ENCODE measurements around the gene C17orf113.

C17orf113 gene

DNA sequence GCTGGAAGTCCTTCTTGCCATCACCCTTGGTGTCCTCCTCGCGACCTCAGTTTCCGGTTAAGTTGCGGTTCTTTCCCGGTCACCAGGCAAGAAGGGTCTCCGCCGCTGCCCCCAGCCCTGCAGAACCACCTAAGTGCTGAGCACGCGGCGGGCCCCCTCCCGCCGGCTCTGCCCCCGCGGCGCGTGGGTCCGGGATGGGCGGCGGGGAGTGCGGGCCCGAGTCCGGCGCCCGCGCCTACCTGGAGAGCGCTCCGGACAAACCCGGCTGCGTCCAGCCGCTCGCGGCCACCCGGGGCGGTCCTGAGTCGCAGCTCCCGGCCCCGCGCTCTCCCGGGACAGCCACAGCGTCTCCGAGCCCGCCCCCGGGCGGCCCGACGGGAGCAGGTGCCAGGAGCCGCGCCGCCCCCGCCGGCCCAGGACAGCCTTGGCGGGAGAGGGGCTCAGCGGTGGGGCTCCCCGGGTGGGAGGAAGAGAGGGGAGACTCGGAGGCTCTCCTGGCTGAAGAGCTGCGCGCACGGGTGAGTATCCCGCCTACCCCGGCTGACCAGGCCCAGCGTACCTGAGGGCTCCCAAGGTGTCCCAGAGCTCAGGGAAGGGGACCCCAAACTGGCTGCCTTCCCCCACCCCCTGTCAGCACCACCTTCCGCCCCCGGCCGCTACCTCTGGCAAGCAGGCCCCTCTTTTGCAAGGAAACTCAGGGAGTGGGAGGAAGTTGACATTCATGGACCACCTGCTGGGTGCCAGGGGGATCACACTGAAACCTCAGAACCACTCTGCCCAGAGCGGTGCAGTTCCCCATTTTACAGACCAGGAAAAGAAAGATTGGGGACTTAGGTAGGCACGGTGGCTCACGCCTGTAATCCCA lies 22.2 kb upstream of the C17orf113 start:
- no peak for DNase-seq (ENCODE audit: low spot score)

DNA sequence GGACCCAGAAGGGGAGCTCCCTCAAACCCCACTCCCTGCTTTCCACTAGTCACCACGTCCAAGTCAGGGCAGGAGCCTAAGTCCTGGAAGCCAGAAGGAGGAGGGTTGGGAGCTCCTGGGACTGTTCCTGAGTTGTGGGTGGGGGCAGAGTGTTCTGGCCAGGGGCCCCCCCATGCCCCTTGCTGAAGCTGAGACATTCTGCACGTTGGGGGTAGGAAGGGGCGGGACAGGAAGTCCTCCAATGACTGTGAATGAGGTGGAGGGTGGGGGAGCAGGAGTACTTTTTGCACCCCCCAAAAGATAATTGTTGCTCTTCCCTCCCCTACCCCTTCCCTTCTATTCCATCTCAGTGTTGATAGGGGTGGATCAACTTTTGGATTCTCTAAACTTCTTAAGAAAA lies 21.4 kb upstream of the C17orf113 start:
- no peak for DNase-seq (ENCODE audit: low spot score)

DNA sequence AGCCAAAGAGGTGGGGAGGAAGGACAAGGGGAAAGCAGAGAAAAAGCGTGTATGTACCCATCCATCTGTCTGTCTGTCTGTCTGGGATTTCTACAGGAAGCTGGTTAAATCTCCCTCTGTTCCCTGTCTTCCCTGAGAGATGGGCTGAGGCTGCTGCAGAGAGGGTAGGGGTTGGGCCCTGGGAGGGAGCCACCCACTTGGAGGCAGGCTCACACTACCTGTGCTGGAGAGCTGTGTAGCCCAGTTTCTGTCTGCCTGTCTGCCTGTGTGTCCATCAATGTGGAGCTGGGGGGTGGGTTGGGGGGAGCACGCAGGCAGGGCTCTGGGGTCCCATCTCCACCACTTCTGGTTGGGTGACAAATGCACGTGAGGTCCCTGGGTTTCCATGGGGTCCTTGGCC lies 18.6 kb upstream of the C17orf113 start:
- no peak for DNase-seq (ENCODE audit: low spot score)

DNA sequence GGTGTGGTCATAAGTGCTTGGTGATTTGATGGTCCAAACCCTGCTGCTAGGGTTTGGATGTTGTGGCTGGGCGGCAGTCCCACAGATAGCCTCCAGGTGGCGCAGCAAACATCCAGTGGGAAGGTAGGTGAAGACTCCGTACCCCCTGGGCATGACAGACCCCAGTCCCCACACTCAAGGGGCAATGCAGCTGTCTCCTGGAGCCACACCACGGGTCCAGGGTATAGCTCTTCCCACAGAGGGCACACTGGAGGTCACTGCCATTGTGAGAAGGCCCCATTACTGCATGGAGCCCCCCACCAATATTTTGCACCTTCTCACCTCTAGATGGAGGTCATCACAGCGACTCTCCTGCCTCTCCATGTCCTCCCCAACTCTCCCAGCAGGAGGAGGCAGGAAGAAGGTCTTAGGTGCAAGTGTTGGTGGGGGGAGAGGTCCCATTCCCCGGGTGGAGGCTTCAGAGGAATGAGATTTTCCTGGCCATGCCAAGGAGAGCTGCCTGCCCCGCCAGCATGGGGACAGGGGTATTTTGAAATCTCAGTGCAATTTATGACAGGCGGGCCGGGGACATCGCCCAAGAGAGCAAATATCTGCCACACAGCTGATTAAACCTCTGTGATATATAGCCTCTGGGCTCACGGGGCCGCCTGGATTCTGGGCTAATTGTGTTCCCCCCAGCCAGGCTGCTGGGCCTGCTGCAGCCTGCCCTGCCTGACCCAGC lies 17.1 kb upstream of the C17orf113 start:
- DNase-seq (ENCODE audit: low spot score), result peak; percentile 35

DNA sequence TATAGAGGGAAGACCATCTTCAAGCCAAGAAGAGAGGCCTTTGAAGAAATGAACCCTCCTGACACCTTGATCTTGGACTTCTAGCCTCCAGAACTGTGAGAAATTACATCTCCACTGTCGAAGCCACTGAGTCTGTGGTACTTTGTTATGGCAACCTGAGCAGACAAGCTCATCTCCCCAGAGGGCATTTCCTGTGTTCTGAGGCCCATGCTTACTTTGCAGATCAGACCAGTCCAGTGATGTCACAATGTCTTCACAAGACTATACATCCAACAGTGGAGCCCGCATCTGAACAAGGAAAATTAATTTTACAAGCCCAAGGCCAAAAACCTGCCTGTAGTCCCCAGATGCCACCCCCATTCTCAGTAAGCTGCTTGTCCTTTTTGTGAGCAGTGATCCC lies 14.8 kb upstream of the C17orf113 start:
- no peak for DNase-seq (ENCODE audit: low spot score)

DNA sequence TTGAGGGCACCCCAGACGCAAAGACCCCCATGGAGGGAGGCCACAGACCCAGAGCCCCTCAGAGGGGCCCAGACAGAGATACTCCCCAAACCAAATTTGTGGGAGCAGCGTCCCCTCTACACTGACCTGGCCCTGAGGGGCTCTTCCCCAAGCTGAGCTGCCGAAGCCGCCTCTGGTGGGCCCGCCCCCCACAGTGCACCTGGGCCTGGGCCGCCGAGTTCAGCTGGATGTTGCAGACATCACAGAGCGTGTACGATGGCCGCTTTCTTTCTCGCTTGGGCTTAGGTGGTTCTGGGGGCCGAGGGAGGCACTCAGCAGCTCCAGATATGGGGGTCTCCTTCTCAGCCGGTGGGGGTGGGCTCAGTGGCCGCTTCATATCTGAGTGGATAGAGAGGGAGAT lies 12.3 kb upstream of the C17orf113 start:
- no peak for DNase-seq (ENCODE audit: low spot score)

DNA sequence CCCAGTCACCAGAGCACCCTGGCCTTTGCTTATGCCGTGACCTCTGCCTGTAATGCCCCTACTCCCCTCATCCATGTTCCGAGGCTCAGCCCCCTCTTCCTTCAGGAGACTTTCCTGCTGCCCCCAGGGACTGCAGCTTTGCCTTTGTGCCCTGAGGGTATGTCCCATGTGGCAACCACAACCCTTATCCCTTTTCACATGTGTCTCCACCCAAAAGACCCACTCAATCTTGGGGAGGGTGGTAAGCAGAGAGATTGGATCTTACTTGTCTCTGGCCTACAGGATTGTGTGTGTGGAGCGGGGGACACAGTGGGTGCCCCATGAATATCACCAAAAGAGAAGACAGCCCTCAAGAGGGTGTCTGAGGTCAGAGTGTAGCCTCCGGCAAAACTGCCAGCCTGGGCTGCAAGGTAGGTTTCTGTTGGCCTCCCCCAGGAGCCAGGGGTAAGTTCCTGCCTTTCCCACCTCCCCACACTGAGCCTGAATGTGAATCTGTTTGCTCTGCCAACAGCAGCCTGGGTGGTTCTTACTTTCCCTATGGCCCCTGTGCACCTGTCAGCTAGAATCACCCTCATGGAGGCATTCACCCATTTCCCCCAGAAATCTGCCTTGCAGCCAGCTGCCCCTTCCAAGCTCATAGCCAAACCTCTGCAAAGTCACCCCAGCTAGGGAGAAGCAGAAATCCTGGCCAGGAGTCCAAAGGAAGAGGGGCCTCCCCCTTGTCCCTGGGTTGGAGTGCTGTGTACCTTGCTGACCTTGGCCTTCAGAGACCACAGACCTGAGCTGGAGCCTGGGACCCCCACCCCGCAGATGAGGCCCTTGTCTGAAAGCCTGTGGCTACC lies 11.5 kb upstream of the C17orf113 start:
- DNase-seq (ENCODE audit: low spot score), result no peak

DNA sequence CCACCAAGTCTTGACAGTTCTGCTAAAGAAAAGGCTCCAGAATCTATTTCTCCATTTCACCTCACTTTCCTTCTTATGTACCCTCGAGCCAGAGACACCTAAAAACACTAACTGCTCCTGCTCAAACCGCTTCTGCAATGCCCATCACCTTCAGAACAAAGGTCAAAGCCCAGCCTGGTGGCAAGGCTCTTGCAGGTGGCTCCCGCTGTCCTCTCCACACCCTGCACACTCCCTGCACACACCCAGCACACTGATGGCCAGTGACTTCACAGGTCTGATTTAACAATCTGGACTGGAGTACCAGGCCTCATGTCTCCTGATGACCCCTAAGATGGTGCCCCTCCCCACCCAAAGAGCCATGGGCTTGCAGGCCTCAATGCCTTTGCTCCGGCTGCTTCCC lies 9.8 kb upstream of the C17orf113 start:
- DNase-seq (ENCODE audit: low spot score), result no peak

DNA sequence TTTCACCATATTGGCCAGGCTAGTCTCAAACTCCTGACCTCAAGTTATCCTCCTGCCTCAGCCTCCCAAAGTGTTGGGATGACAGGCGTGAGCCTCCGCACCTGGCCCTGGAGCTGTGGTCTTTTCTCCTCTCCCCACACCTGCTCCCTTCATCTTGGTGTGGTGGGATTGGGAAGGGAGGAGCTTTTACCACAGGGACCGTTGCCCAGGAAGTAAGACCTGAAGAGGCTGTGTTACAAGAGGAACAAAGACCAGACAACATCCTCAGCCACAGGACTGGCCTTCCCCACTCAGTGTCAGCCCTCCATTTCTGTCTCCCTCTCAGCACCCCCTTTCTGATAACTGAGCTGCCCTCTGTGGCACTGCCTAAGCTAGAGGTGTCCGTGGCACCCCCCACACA lies 9.4 kb upstream of the C17orf113 start:
- DNase-seq (ENCODE audit: low spot score), result no peak

DNA sequence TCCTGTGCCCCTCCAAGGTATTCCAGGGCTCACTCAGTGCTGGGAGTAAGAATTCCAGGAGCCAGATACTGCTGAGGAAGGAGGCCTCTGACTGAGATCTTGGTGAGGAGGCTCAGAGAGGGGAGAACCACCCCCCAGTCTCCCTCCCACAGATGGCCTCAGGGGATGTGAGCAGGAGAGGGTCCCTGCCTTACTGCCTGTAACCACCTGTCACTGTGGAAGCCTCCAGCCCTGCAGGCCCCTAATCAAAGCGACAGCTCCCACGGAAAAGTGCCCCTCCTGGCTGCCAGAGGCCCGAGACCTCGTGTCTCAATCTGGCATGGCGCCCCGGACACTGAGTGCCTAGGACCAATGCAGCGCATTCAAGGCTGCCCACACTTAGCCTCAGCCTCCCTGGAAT lies 7.7 kb upstream of the C17orf113 start:
- DNase-seq (ENCODE audit: low spot score), result no peak

DNA sequence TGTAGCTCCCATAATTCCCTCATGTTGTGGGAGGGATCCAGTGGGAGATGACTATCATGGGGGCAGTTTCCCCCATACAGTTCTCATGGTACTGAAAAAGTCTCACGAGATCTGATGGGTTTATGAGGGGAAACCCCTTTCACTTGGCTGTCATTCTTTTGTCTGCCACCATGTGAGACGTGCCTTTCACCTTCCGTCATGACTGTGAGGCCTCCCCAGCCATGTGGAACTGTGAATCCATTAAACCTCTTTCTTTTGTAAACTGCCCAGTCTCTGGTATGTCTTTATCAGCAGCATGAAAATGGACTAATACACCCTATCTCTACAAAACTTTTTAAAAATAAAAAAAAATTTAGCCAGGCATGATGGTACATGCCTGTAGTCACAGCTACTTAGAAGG lies 6.2 kb upstream of the C17orf113 start:
- no peak for DNase-seq (ENCODE audit: low spot score)

DNA sequence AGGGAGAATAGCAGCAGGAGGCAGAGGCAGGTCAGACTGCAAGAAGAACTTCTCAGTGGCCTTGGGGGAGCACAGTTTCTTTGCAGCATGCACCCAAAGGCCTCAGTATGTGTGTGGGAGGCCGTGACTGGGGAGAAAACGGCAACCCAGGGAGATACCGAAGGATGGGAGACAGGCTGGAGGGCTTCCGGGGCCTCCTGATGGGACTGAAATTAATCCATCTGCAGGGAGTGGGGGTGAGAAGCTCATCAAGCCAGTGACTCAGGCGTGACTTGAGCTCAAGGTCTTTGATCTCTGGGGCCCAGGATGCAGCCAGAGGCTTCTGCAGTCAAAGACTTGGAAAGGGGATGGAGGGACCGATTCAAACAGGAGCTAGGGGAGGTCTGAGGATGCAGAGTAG lies 5.1 kb upstream of the C17orf113 start:
- DNase-seq (ENCODE audit: low spot score), result peak; percentile 65

DNA sequence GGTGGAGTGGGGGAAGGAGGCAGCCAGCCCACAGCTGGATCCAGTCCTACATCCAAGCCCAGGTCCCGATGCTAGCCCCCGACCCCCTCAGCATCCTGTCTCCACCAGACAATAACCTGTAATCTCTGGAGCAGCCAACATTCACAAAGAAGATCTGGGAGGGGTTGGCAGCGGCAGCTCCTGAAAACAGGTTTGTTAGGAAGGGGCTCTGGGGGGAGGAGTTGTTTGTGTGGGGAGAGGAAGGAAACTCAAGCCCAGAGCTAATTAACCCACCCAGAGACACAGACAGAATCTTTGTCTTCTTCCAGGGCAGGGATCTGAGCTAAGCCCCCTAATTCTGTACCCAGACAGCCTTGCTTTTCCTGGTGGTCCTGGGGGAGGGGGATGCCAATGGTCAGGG lies 4.6 kb upstream of the C17orf113 start:
- no peak for DNase-seq (ENCODE audit: low spot score)

DNA sequence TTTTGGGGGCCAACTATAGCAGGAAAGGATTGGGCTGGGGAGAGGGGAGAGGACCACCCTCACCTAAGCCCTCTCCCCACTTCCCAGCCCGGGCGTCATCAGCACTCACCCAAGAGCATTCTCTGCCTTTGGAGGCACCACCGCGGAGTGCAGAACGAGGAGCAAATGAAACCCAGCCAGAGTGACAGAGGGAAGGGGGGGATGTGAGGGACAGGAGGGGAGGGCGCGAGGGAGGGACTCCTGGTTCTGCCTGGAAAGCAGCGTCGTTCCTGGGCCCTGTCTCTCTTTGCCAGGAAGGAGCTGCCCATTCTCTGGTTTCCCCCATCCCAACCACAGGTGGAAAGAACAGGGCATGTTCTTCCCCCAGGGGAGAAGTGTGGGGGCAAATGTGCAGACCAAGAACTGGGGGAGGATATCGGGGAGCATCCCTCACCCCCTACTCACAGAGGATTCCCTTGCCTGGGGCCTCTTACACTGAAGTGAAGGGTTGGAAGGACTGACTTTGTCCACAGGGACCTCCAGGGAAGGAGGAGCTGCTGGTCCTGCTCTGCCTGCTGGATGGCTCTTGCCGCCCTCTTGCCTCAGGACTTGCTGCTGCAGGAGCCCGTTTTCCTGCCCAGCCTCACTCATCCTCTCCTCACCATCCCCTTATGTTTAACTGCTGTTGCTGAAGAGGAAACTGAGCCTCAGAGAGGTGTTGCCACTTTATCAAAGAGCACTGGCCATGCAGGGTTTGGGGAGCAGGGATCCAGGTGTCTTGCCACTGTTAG lies 3.5 kb upstream of the C17orf113 start:
- no peak for DNase-seq (ENCODE audit: low spot score)

DNA sequence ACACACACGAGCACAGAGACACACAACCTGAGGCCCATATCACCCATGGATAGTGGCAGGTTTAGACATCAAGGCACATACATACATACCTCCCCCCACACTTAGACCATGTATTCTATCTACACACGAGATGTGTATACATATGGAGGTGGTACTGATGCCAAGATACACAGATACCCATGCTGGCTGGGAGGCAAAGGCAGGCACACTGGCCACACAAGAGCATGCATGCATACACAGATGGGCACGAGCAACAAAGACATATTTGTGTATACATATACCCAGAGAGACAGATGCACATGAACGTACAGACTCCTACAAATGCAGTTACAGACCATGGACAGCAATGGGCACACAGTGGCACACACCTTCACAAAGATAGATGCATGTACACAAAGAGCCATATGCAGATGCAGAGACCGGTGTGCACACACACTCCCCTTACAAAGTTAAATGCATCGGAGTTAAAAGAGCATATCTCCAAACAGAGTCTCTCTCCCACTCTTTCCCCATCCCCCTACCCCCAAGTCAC lies 2.0 kb upstream of the C17orf113 start:
- no peak for DNase-seq (ENCODE audit: low spot score)

DNA sequence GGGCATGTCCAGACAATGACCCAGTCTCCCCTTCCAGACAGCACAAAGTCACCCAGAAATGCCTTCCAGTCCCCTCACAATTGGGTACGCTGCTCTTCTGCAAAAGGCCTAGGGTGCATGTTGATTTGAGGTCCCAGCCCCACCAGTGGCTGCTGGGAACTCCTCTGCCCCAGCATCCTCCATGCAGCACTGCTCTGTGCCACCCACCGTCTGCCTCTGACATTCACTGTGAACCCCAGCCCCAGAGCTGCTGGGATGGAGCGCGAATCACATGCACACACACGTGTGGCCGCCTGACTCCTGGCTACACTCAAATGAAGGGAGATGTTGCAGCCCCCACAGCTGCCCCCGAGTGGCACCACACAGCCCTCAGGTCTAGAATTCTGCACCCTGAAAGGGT lies 1.2 kb upstream of the C17orf113 start:
- no peak for DNase-seq (ENCODE audit: low spot score)

DNA sequence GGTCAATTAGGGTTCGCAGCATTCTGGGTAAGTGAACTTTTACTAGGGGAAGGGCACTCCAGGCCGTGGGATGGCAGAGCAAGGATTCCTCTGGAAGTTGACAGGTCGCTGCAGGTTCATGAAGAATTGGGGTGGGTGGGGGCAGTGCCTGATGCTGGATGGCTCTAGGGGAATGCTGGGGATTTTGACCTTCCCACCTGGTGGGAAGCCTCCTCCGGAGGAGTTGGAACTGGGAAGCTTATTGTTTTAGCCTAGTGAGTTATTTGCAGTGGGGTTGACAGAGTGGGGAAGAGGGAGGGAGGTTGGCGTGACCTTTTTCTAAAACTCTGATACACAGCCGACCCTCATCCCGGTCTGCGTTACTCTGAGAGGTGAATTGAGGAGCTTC lies 606 bp upstream of the C17orf113 start:
- no peak for DNase-seq (ENCODE audit: low spot score)

DNA sequence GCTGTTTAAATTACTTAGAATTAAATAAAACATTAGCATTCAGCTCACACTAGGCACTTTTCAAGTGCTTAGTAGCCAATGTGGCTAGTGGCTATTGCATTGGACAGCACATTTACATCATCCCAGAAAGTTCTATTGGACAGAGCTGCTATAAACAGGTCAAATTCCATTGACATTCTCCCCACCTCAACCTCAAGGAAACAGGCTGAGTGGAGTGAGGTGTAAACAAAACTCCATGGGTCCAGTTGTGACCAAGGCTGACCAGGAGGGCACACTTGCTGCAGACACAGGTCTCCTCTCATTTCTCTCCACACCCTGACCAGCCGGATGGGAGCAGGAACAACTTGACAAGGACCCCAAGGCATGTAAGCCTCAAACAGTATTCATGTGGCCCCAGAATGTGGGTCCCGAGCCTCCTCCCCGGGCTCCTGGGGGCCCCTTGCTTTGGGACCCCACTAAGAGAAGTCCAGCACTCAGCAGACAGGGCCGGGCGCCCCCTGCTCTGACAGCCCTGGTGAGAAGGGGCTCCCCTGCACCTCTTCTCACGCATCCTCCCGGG lies 488 bp downstream of the C17orf113 start:
- DNase-seq (ENCODE audit: low spot score), result no peak

DNA sequence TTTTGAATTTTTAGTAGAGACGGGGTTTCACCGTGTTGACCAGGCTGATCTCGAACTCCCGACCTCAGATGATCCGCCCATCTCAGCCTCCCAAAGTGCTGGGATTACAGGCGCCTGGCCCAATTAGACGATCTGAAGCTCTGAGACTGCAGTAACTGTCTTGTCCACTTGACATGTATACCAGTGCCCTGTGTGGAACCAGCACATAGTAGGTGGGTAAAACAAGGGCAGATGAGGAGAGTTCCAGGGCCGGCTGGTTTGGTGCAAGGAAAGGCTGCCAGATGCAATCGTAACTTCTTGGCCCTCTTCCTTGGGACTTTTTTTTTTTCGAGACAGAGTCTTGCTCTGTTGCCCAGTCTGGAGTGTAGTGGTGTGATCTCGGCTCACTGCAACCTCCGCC lies 3.1 kb downstream of the C17orf113 start:
- no peak for DNase-seq (ENCODE audit: low spot score)

DNA sequence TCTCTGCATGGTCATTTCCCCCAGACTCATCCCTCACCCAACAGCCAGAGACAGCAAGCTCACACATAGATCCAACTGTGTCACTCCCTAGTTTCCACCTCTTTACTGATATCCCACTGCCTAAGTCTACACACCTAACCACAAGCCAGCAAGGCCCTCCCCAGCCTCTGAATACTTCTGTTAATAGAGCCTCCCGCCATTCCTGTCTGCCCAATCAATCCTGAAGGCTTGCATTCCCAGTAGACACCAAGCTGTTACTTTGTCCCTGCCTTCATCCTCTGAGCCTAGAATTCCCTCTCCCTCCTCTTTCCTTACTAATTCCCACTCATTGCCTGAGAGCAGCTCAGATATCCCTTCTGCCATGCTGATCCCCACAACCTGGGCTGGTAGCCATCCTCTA lies 4.7 kb downstream of the C17orf113 start:
- DNase-seq (ENCODE audit: low spot score), result no peak

DNA sequence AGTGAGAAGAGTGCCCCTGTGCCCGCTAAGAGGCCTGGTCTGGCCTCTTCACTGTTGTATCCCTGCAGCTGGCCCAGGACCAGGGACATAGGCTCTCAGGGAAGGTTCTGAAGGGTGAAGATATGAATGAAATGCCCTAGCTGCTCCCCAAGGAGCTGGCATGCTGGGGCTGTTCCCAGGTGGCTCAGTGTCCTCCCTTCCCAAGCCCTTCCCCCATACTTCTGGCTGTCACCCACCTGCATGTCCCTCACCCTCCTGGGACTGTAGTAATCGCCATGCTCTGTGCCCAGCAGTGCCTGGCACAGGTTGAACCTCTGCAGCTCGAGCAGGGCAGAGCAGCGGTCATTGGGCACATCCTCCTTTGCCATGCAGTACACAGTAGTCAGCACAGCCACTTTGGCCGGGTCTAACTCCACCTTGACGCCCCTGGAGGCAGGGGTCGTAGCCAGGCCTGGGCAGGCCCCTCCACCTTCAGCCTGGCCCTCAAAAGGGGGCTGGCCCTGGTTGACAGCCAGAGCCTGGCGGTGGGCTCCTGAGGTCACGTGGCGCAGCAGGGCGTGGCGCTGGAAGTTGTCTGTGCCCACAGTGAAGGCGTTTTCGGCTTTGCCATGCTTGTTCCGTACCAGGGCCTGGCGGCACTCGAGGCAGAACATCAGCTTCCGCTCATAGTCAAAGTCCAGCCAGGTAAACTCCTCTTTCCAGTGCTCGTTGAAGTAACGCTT lies 7.6 kb downstream of the C17orf113 start:
- no peak for DNase-seq (ENCODE audit: low spot score)

Measured in RKO (cell line).